Ovary (tissue), 3 donors: ENCODE results near the gene ADCY9.

Source experiments
- CTCF ChIP-seq, 3 donors: fragments of 450-650 bp in 2 of 3; fragments of 200-600 bp in 1 of 3; IDR thresholded peaks; one replicate each; pipeline versions ENCODE4 v1.5.1 to v1.8.0; 2016 to 2022; ENCODE audit warnings: antibody characterized with exemption in 3 of 3, mild to moderate bottlenecking in 1 of 3
- EP300 ChIP-seq: sonication (generic); formaldehyde crosslinking; IDR thresholded peaks from one replicate; pipeline ENCODE4 v1.6.1; 2017; ENCODE audit warnings: antibody characterized with exemption
- donor health status: DM: no; HTN: no; CAD: no.

DNA sequence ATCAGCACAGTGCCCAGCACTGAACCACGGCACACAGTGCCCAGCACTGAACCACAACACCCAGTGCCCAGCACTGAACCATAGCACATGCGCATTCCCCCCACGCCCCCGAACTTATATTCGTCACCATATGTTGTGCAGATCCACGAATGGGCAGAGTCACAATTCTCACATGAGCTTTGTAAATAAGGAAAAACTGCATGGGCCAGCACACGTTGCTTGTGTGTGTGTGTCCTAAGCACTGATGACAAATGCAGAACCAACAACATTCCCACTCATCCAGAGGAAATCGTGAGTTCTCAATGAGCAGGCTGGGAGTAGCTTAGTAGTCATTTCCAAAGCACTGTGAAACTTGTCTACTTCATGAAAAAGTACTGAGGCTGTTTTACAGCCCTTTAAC, 70.0 kb downstream of the ADCY9 start:
- no peak for TF ChIP-seq CTCF (IDR thresholded peaks at IDR 0.05)
- TF ChIP-seq EP300, result no peak
